Measurements from ENCODE around the gene DCAF16. TPM values are rescaled to one million over a fixed set of nuclear protein-coding genes. Genes with fewer than 3 reads are reported as not detected.

Gene DCAF16
- total RNA-seq, 2 donors from 2014 or later, result 12.9 to 31.1 TPM

- no peaks in the 10 kb centered on the region for H3K4me1 ChIP-seq (ENCODE audit: control insufficient read depth in 1 of 2, low read depth in 2 of 2)
- ATAC-seq (ENCODE audit: insufficient number of reproducible peaks, low FRiP score, low read depth) (no peak), DNase-seq (ENCODE audit: low spot score) (no peak)
- H3K4me3 ChIP-seq, result no peak overlapping the region
- no peaks in the 10 kb centered on the region for H3K36me3 ChIP-seq
- no peaks in the 10 kb centered on the region for H3K9me3 ChIP-seq
- H3K27me3 ChIP-seq (replicated peaks; ENCODE audit: insufficient read depth), result no peaks in the 10 kb centered on the region
- no peak for TF ChIP-seq CTCF (IDR thresholded peaks at IDR 0.05)
- H3K27ac ChIP-seq, result no peak overlapping the region
These were observed 37.3 kb downstream of the DCAF16 start for GRCh38 chr4:17773135-17773698.

- Histone ChIP-seq H3K27ac (no peak overlapping the region), H3K9me3 (no peaks in the 10 kb centered on the region), H3K36me3 (no peaks in the 10 kb centered on the region), H3K27me3 (replicated peaks; ENCODE audit: insufficient read depth) (no peaks in the 10 kb centered on the region), H3K4me3 (no peak overlapping the region), H3K4me1 (ENCODE audit: control insufficient read depth in 1 of 2, low read depth in 2 of 2) (no peaks in the 10 kb centered on the region)
- TF ChIP-seq CTCF (IDR thresholded peaks at IDR 0.05), result no peak
- no peak for DNase-seq (ENCODE audit: low spot score)
- ATAC-seq (ENCODE audit: insufficient number of reproducible peaks, low FRiP score, low read depth), result no peak
These were observed 39.2 kb downstream of the DCAF16 start for GRCh38 chr4:17771284-17771908.

GRCh38 chr4:17770845-17771244, 39.7 kb downstream of the DCAF16 start:
- Histone ChIP-seq H3K27ac (no peak overlapping the region), H3K27me3 (replicated peaks; ENCODE audit: insufficient read depth) (no peaks in the 10 kb centered on the region), H3K4me1 (ENCODE audit: control insufficient read depth in 1 of 2, low read depth in 2 of 2) (no peaks in the 10 kb centered on the region), H3K36me3 (no peaks in the 10 kb centered on the region), H3K9me3 (no peaks in the 10 kb centered on the region), H3K4me3 (no peak overlapping the region)
- DNase-seq (ENCODE audit: low spot score) (no peak), ATAC-seq (ENCODE audit: insufficient number of reproducible peaks, low FRiP score, low read depth) (no peak)
- TF ChIP-seq CTCF (IDR thresholded peaks at IDR 0.05), result no peak

GRCh38 chr4:17769406-17770174, 41.0 kb downstream of the DCAF16 start:
- Histone ChIP-seq H3K4me3 (no peak overlapping the region), H3K9me3 (no peaks in the 10 kb centered on the region), H3K4me1 (ENCODE audit: control insufficient read depth in 1 of 2, low read depth in 2 of 2) (no peaks in the 10 kb centered on the region), H3K27ac (no peak overlapping the region), H3K36me3 (no peaks in the 10 kb centered on the region), H3K27me3 (replicated peaks; ENCODE audit: insufficient read depth) (no peaks in the 10 kb centered on the region)
- ATAC-seq (ENCODE audit: insufficient number of reproducible peaks, low FRiP score, low read depth) (no peak), DNase-seq (ENCODE audit: low spot score) (no peak)
- TF ChIP-seq CTCF (IDR thresholded peaks at IDR 0.05), result no peak

GRCh38 chr4:17766826-17767458, 43.6 kb downstream of the DCAF16 start:
- no peak for ATAC-seq (ENCODE audit: insufficient number of reproducible peaks, low FRiP score, low read depth)
- Histone ChIP-seq H3K27me3 (replicated peaks; ENCODE audit: insufficient read depth) (no peaks in the 10 kb centered on the region), H3K4me1 (ENCODE audit: control insufficient read depth in 1 of 2, low read depth in 2 of 2) (no peaks in the 10 kb centered on the region), H3K9me3 (no peaks in the 10 kb centered on the region), H3K4me3 (no peak overlapping the region), H3K27ac (no peak overlapping the region), H3K36me3 (no peaks in the 10 kb centered on the region)
- no peak for TF ChIP-seq CTCF (IDR thresholded peaks at IDR 0.05)
- no peak for DNase-seq (ENCODE audit: low spot score)

Data from thoracic aorta (tissue), 2 donors.